Neuronal stem cell (in vitro differentiated cells): ENCODE measurements around the gene EML5. TPM values are rescaled to one million over a fixed set of nuclear protein-coding genes. Genes with fewer than 3 reads are reported as not detected.
A peak's percentile ranks its signal among the peaks of the same experiment; 100 is the strongest.

Experiments
- DNase-seq: peaks from one replicate; pipeline ENCODE4 v3.0.0-alpha.2; 2013; ENCODE audit warnings: low spot score
- H2AFZ ChIP-seq: one replicate; pipeline ENCODE4 v1.6.1; 2013; ENCODE audit warnings: mild to moderate bottlenecking, low read length, inconsistent platforms
- H2AK5ac ChIP-seq: 2 replicates; pipeline ENCODE4 v1.6.1; 2013; ENCODE audit warnings: low read depth, mild to moderate bottlenecking, inconsistent platforms, low read length, moderate library complexity, mixed read lengths
- H2BK120ac ChIP-seq: 2 replicates; pipeline ENCODE4 v1.6.1; 2013; ENCODE audit warnings: low read depth, mild to moderate bottlenecking, inconsistent platforms, low read length, moderate library complexity, mixed read lengths
- H2BK12ac ChIP-seq: one replicate; pipeline ENCODE4 v1.6.1; 2013; ENCODE audit warnings: low read length, inconsistent platforms
- H2BK15ac ChIP-seq: 2 replicates; pipeline ENCODE4 v1.6.1; 2013; ENCODE audit warnings: mild to moderate bottlenecking, low read length, inconsistent platforms, mixed read lengths
- H2BK5ac ChIP-seq: one replicate; pipeline ENCODE4 v1.6.1; 2013; ENCODE audit warnings: inconsistent platforms, mild to moderate bottlenecking, low read length, moderate library complexity
- H3K14ac ChIP-seq: one replicate; pipeline ENCODE4 v1.6.1; 2013; ENCODE audit warnings: low read length, inconsistent platforms
- H3K18ac ChIP-seq: 2 replicates; pipeline ENCODE4 v1.6.1; 2013; ENCODE audit warnings: low read length, inconsistent platforms
- H3K23ac ChIP-seq: 2 replicates; pipeline ENCODE4 v1.6.1; 2013; ENCODE audit warnings: low read depth, mild to moderate bottlenecking, mixed read lengths, low read length, inconsistent platforms; ENCODE audit not compliant: poor library complexity
- H3K27ac ChIP-seq: replicated peaks from 3 replicates; pipeline ENCODE4 v1.5.1; 2013; ENCODE audit warnings: low read length, inconsistent platforms
- H3K27me3 ChIP-seq, 3 experiments: 2 replicates each; pipeline ENCODE4 v1.6.1; 2013; ENCODE audit warnings: low read length in 3 of 3, mild to moderate bottlenecking in 2 of 3, inconsistent platforms in 1 of 3, low read depth in 1 of 3, mixed read lengths in 1 of 3, moderate library complexity in 1 of 3; ENCODE audit not compliant: control insufficient read depth in 3 of 3, insufficient read depth in 3 of 3
- H3K36me3 ChIP-seq, 2 donors: replicated peaks in 1 of 2; 2 replicates each; pipeline ENCODE4 v1.6.1; 2013; ENCODE audit warnings: low read length in 2 of 2; ENCODE audit not compliant: control insufficient read depth in 2 of 2, insufficient read depth in 2 of 2
- H3K4ac ChIP-seq: 2 replicates; pipeline ENCODE4 v1.6.1; 2013; ENCODE audit warnings: inconsistent platforms, mild to moderate bottlenecking, low read length, moderate library complexity
- H3K4me1 ChIP-seq, 2 donors: 1 replicate in 1 of 2; 2 replicates in 1 of 2; pipeline ENCODE4 v1.6.1; 2013; ENCODE audit warnings: low read length in 2 of 2, low read depth in 1 of 2; ENCODE audit not compliant: control insufficient read depth in 2 of 2, insufficient read depth in 1 of 2
- H3K4me2 ChIP-seq: one replicate; pipeline ENCODE4 v1.6.1; 2013; ENCODE audit warnings: mild to moderate bottlenecking, low read length, inconsistent platforms; ENCODE audit not compliant: insufficient read depth, poor library complexity, severe bottlenecking
- H3K4me3 ChIP-seq, 2 donors: 2 replicates each; pipeline ENCODE4 v1.5.1; 2013; ENCODE audit warnings: low read length in 2 of 2, mild to moderate bottlenecking in 2 of 2, inconsistent platforms in 1 of 2, moderate library complexity in 1 of 2
- H3K79me1 ChIP-seq: one replicate; pipeline ENCODE4 v1.6.1; 2013; ENCODE audit warnings: low read depth, mild to moderate bottlenecking, inconsistent platforms, low read length, moderate library complexity
- H3K9ac ChIP-seq: one replicate; pipeline ENCODE4 v1.6.1; 2013; ENCODE audit warnings: mild to moderate bottlenecking, low read depth, low read length, inconsistent platforms; ENCODE audit not compliant: poor library complexity
- H3K9me3 ChIP-seq, 2 donors: replicated peaks in 1 of 2; 2 replicates each; pipeline versions ENCODE3 to v1.6.1; 2013; ENCODE audit warnings: low read length in 2 of 2, mild to moderate bottlenecking in 2 of 2, inconsistent platforms in 1 of 2, low read depth in 1 of 2, mixed read lengths in 1 of 2, moderate library complexity in 1 of 2; ENCODE audit not compliant: control insufficient read depth in 2 of 2, insufficient read depth in 1 of 2
- H4K8ac ChIP-seq: one replicate; pipeline ENCODE4 v1.6.1; 2013; ENCODE audit warnings: low read depth, mild to moderate bottlenecking, inconsistent platforms, low read length, moderate library complexity
- H4K91ac ChIP-seq: one replicate; pipeline ENCODE4 v1.6.1; 2013; ENCODE audit warnings: low read length, low read depth, mild to moderate bottlenecking, inconsistent platforms; ENCODE audit not compliant: poor library complexity
- WGBS, 2 donors: extraction: QIAGEN DNeasy Blood & Tissue Kit; methylation state at CpG; one replicate each; pipeline ENCODE4 v1.1.7; 2013; ENCODE audit warnings: missing lambda C conversion rate in 2 of 2, mixed read lengths in 1 of 2; ENCODE audit not compliant: insufficient read length in 2 of 2, insufficient replicate concordance in 1 of 2; ENCODE audit errors: extremely low coverage in 2 of 2; 5-methylcytosine and 5-hydroxymethylcytosine counted together
- polyA plus RNA-seq, 2 experiments: library from polyadenylated mRNA; stranded (reverse); fragments of 200-250 nt; gene quantifications; one replicate each; pipeline ENCODE4 v1.2.3, GENCODE V29; 2013

EML5 gene
- polyA plus RNA-seq (2013, experiment 1 of 2), result 0.28 TPM
- 0.19 TPM for polyA plus RNA-seq (2013, experiment 2 of 2)

- Histone ChIP-seq H4K91ac (no peak within 1 kb of the TSS), H4K8ac (peak within 1 kb of the TSS; percentile 17), H3K9ac (peak within 1 kb of the TSS; percentile 81), H3K4ac (no peak within 1 kb of the TSS), H3K23ac (peak within 1 kb of the TSS; percentile 73), H2BK120ac (peak within 1 kb of the TSS; percentile 61), H2BK15ac (no peak within 1 kb of the TSS), H3K4me3 (peak within 1 kb of the TSS; percentile 63 to 87), H3K36me3 (no peaks in the 10 kb centered on the region), H3K27me3 (peaks cover 0 to 49% (median 20%) of the 10 kb centered on the region in 3 experiments), H3K18ac (peak within 1 kb of the TSS; percentile 95), H2AFZ (peak within 1 kb of the TSS; percentile 95), H2BK12ac (no peak within 1 kb of the TSS), H3K4me2 (peak within 1 kb of the TSS; percentile 78), H3K9me3 (no peaks in the 10 kb centered on the region), H3K79me1 (no peaks in the 10 kb centered on the region), H2AK5ac (peak within 1 kb of the TSS; percentile 56), H3K14ac (no peak within 1 kb of the TSS), H3K27ac (no peak within 1 kb of the TSS), H3K4me1 (no peaks in the 10 kb centered on the region), H2BK5ac (no peak within 1 kb of the TSS)
- WGBS, 2 donors, result no CpG with 5 or more reads among the region's 111 CpGs
- DNase-seq, result peak; percentile 80
Measured at GRCh38 chr14:88792473-88793258, at the start of gene EML5. Gene EML5, minus strand, starts transcription at chr14:88792953. Its CDS starts 450 bp downstream, at chr14:88792503.

- no peak overlapping the region for H3K4me3 ChIP-seq
- H4K8ac ChIP-seq, result no peak overlapping the region
- no CpG with 5 or more reads among the region's 1 CpG for WGBS, 2 donors
- H4K91ac ChIP-seq, result no peak overlapping the region
- no peaks in the 10 kb centered on the region for H3K27me3 ChIP-seq
- no peaks in the 10 kb centered on the region for H3K79me1 ChIP-seq
- H3K9ac ChIP-seq, result no peak overlapping the region
- no peak overlapping the region for H3K4me2 ChIP-seq
- no peak overlapping the region for H3K14ac ChIP-seq
- H2BK120ac ChIP-seq, result no peak overlapping the region
- no peak overlapping the region for H3K23ac ChIP-seq
- no peaks in the 10 kb centered on the region for H3K4me1 ChIP-seq
- H2BK15ac ChIP-seq, result no peak overlapping the region
- no peaks in the 10 kb centered on the region for H3K9me3 ChIP-seq
- H2BK5ac ChIP-seq, result no peak overlapping the region
- H3K18ac ChIP-seq, result no peak overlapping the region
- H3K36me3 ChIP-seq, result peaks cover 2 to 25% of the 10 kb centered on the region in 2 donors
- DNase-seq, result no peak
- no peak overlapping the region for H2AFZ ChIP-seq
- no peak overlapping the region for H3K27ac ChIP-seq
- no peak overlapping the region for H2BK12ac ChIP-seq
- H3K4ac ChIP-seq, result no peak overlapping the region
- no peak overlapping the region for H2AK5ac ChIP-seq
Measured at GRCh38 chr14:88842414-88842813, 49.7 kb upstream of the EML5 start.

- Histone ChIP-seq H3K9ac (no peak overlapping the region), H4K8ac (no peak overlapping the region), H2BK5ac (no peak overlapping the region), H3K27me3 (no peaks in the 10 kb centered on the region), H3K4me1 (no peaks in the 10 kb centered on the region), H2BK12ac (no peak overlapping the region), H3K4ac (no peak overlapping the region), H3K18ac (no peak overlapping the region), H3K36me3 (peaks cover 2 to 25% of the 10 kb centered on the region in 2 donors), H3K14ac (no peak overlapping the region), H3K9me3 (no peaks in the 10 kb centered on the region), H3K23ac (no peak overlapping the region), H3K4me3 (no peak overlapping the region), H4K91ac (no peak overlapping the region), H3K27ac (no peak overlapping the region), H3K79me1 (no peaks in the 10 kb centered on the region), H2BK120ac (no peak overlapping the region), H2AK5ac (no peak overlapping the region), H3K4me2 (no peak overlapping the region), H2AFZ (no peak overlapping the region), H2BK15ac (no peak overlapping the region)
- no peak for DNase-seq
- WGBS, 2 donors, result no CpG with 5 or more reads among the region's 1 CpG
Measured at GRCh38 chr14:88841741-88842140, 49.0 kb upstream of the EML5 start.

GRCh38 chr14:88840926-88841325 lies 48.2 kb upstream of the EML5 start:
- no peak overlapping the region for H3K23ac ChIP-seq
- H3K79me1 ChIP-seq, result no peaks in the 10 kb centered on the region
- H3K9me3 ChIP-seq, result no peaks in the 10 kb centered on the region
- H3K4ac ChIP-seq, result no peak overlapping the region
- no peak overlapping the region for H2AK5ac ChIP-seq
- H3K27ac ChIP-seq, result no peak overlapping the region
- no CpG with 5 or more reads among the region's 5 CpGs for WGBS, 2 donors
- no peak for DNase-seq
- H2BK5ac ChIP-seq, result no peak overlapping the region
- H3K27me3 ChIP-seq, result no peaks in the 10 kb centered on the region
- H4K91ac ChIP-seq, result no peak overlapping the region
- no peak overlapping the region for H2AFZ ChIP-seq
- no peak overlapping the region for H2BK120ac ChIP-seq
- no peak overlapping the region for H4K8ac ChIP-seq
- no peak overlapping the region for H3K9ac ChIP-seq
- H3K4me3 ChIP-seq, result no peak overlapping the region
- no peaks in the 10 kb centered on the region for H3K4me1 ChIP-seq
- H3K36me3 ChIP-seq, result peaks cover 2 to 25% of the 10 kb centered on the region in 2 donors
- H2BK12ac ChIP-seq, result no peak overlapping the region
- H3K18ac ChIP-seq, result no peak overlapping the region
- no peak overlapping the region for H2BK15ac ChIP-seq
- H3K14ac ChIP-seq, result no peak overlapping the region
- H3K4me2 ChIP-seq, result no peak overlapping the region
